CD4-positive, alpha-beta T cell treated with Interleukin-4 for 4 hours (primary cell): ENCODE measurements around the gene CHRDL2.
"Not testable (repeated sequence)": the region's sequence is repeated elsewhere in the genome, so short reads cannot be mapped to it uniquely, and the experiment has no call there.

Experiments used
- DNase-seq: peaks from one replicate; pipeline ENCODE4 v3.0.0-alpha.2; 2020

The CHRDL2 gene

DNA sequence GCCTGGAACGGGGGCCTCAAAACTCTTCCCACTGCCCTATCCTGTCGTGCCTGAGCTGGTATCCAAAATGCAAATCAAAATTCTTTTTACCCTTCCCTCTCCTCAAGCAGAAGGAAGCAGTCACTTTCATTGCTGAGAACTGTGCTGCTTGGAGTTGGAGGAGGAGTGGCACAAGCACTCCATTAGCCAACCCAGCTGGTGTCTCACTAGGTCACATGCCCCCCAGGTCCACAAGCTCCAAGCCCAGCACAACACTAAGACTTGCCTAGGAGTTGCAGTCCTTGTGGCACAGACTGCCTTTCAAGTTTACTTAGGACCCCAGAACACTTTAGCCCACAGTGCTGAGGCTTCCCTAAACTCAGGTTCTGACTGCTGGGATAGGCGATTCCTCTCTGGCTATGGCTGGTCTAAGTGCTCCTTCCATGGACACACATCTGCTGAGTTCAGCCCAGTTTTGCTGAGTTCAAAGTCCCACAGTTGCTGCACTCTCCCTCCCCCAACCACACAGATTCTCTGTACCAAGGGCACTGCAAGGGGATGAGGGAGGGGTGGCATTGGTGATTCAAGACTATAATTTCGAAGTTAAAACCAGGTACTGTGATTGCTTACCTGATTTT, 68.6 kb downstream of the CHRDL2 start:
- no peak for DNase-seq

- not testable (repeated sequence) for DNase-seq
Observed at GRCh38 chr11:74659124-74659523, 72.1 kb downstream of the CHRDL2 start.

GRCh38 chr11:74654976-74655375, 76.2 kb downstream of the CHRDL2 start:
- no peak for DNase-seq

DNA sequence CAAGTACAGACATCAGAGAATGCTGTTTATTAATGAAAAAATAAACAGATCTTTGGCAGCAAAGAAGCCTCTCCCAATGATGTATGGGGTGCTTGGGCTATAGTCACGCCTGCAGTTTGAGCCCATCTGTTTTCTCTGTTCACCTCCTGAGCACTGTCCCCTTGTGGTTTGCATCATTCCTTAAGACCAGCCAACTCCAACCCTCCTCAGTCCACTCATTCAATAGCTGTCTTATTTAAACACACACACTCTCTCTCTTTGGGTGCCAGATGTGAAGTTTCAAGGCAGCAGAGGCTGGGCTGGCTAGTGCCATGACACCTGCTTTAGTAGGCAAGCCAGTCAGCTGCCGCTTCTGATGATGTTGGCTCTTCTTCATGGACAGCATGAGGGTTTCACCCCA, 80.7 kb downstream of the CHRDL2 start:
- DNase-seq = no peak

DNA sequence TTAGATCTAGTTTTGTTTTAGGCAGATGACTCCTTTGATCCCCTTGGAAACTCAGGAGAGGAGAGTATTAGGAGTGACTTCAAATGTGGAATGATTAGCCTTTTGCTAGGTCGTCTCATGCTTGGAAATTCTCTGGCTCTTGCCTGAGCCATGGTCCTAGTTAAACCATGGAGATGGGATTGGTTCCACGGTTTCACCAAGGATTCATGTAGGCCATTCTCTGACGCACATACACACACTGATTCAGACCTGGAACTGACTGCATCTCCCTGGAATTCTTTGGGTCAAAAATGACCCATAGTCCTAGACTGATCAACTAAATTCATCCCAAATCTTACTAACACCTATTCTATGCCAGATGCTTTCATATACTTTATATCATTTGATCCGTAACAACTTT, 82.3 kb downstream of the CHRDL2 start:
- no peak for DNase-seq

DNA sequence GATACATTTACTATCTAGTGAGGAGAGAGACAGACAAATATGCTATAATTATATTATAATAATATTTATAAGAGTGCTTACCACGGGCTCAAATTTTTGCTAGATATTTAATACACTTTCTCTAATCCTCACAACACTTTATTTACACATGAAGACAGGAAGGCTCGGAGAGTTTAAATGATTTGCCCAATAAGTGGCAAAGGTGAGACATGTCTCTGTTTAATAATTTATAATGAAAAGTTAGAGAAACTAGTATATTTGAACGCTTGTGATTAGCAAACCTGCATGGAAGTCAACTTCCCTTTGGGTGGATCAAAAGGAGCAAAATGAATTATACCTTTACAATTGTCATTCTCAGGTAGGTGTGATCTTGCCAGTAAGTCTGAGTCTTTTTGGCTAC, 83.4 kb downstream of the CHRDL2 start:
- DNase-seq = no peak

- no peak for DNase-seq
Observed at GRCh38 chr11:74647404-74647803, 83.8 kb downstream of the CHRDL2 start.

DNA sequence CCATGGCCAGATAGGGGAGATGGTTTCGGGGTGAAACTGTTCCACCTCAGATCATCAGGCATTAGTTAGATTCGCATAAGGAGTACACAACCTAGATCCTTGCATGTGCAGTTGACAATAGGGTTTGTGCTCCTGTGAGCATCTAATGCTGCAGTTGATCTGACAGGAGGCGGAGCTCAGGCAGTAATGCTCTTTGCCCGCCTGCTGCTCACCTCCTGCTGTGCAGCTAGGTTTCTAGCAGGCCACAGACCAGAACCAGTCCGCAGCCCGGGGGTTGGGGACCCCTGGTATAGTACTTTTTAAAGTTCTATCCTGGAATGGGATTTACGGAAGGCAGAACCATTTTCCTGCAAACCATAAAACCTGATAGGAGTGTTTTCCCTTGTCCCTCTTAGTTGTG, 84.3 kb downstream of the CHRDL2 start:
- no peak for DNase-seq
